Activated CD4-positive, alpha-beta memory T cell treated with anti-CD3 and anti-CD28 coated beads for 36 hours (primary cell): Measurements from ENCODE around the gene SEBOX. TPM values are rescaled to one million over a fixed set of nuclear protein-coding genes. Genes with fewer than 3 reads are reported as not detected.

Experiments
- CTCF ChIA-PET: fragments of 350-600 bp; sonication (Branson Sonifier 250); formaldehyde crosslinking; loops from one replicate; lab custom pipeline; 2021; ENCODE audit warnings: antibody characterized with exemption, inconsistent platforms; lab: Charles Lee
- POLR2A ChIA-PET: fragments of 350-600 bp; sonication (Branson Sonifier 250); formaldehyde crosslinking; loops from one replicate; lab custom pipeline; 2021; ENCODE audit warnings: antibody characterized with exemption; lab: Charles Lee
- DNase-seq: peaks from one replicate; pipeline ENCODE4 v3.0.0-alpha.2; 2020
- H3K27ac Mint-ChIP-seq: one replicate; pipeline ENCODE4 v1.8.0; 2021; ENCODE audit warnings: mixed read lengths
- H3K27me3 Mint-ChIP-seq: one replicate; pipeline ENCODE4 v1.8.0; 2021; ENCODE audit warnings: mixed read lengths
- H3K36me3 Mint-ChIP-seq: one replicate; pipeline ENCODE4 v1.8.0; 2021; ENCODE audit warnings: mixed read lengths
- H3K4me1 Mint-ChIP-seq: one replicate; pipeline ENCODE4 v1.8.0; 2021; ENCODE audit warnings: low read depth, mixed read lengths
- H3K4me3 Mint-ChIP-seq: one replicate; pipeline ENCODE4 v1.8.0; 2021; ENCODE audit warnings: mild to moderate bottlenecking, mixed read lengths
- H3K9me3 Mint-ChIP-seq: one replicate; pipeline ENCODE4 v1.8.0; 2021; ENCODE audit warnings: mixed read lengths
- intact Hi-C: fragments of 100-400 bp; cut with micrococcal nuclease; formaldehyde crosslinking; loops from one replicate; pipeline ENCODE4 v1.15.1; 2023
- total RNA-seq, 2 experiments: library from RNA; stranded (reverse); gene quantifications; one replicate each; pipeline ENCODE4 v1.2.3, GENCODE V29; 2021

SEBOX gene
- total RNA-seq, 2 experiments from 2014 or later, result not detected

DNA sequence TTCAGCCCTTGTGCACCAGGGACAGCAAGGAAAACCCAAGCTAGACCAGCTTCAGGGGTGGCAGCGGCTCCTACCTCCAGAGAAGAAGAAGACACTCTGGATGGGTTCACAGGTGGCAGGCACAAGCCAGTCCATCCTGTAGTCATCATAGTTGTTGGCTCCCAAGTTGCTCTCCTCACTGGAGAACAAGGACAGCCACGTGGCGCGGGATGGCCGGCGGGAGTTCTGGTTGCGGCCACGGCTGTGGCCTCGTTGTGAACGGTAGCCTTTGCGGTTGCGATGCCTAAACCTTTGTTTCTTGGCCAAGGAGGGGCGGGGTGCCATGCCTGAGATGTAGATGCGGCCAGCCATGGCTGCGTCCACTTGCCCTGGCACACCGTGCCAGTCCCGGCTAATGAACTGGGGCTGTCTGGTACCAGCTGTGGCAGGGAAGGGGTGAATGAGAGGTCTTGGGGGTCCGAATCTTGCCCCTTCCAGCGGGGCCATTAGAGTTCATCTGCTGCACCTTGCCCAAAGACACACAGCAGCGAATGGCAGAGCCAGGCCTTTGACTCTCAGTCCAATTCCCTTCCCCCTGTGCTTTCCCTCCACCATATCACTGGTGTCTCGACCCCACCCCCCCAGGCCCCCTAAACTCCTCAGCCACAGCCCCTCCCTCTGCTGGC lies 2.8 kb upstream of the SEBOX start:
- Mint-ChIP-seq H3K4me3 (no peak overlapping the region), H3K27ac (no peak overlapping the region), H3K27me3 (no peaks in the 10 kb centered on the region), H3K9me3 (no peaks in the 10 kb centered on the region), H3K4me1 (peaks cover 6% of the 10 kb centered on the region), H3K36me3 (no peaks in the 10 kb centered on the region)
- DNase-seq, result no peak
- CTCF ChIA-PET, result no interaction called here
- intact Hi-C loops, result no loop called here
- POLR2A ChIA-PET, result no interaction called here

DNA sequence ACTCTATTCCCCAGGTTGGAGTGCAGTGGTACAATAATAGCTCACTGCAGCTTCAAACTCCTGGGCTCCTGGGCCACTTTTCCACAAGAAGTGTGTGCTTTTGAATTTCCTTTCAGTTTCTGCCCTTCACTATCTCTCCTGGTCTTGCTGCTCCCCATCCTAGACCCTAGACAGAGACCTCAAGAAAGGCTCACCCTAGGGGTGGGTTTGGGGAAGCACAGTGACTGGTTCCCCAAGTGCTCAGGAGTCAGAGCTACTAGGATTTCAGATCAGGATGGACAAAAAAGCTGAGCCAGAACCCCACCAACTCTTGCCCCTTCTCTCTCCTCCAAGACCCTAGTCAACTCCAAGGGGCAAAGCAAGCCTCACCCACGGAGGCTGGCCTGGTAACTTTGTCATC lies 1.6 kb upstream of the SEBOX start:
- DNase-seq, result no peak
- intact Hi-C loops, result no loop called here
- Mint-ChIP-seq H3K4me3 (no peak overlapping the region), H3K36me3 (no peaks in the 10 kb centered on the region), H3K9me3 (no peaks in the 10 kb centered on the region), H3K27me3 (no peaks in the 10 kb centered on the region), H3K4me1 (peaks cover 4% of the 10 kb centered on the region), H3K27ac (no peak overlapping the region)
- ChIA-PET POLR2A (no interaction called here), CTCF (no interaction called here)

DNA sequence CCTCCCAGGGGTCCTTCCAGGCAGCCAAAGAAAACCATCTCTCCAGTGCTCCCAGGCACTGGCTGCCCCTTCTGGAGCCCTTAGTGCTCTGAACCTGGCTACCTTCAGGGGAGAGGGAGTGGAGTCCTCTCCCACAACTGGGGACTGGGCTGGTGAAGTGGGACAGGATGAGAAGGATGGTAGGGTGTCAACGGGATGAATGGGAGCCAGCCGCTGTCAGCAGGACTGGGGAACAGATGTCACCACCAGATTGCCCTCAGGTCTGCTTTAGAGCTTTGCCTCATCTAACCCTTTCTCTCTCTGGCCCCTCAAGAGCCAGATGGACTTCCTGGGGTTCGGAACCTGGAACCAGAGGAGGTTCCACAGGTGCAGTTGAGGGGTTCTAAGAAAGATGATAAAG lies 488 bp upstream of the SEBOX start:
- Mint-ChIP-seq H3K9me3 (no peaks in the 10 kb centered on the region), H3K4me3 (no peak overlapping the region), H3K27me3 (no peaks in the 10 kb centered on the region), H3K4me1 (no peaks in the 10 kb centered on the region), H3K36me3 (peaks cover 8% of the 10 kb centered on the region), H3K27ac (no peak overlapping the region)
- DNase-seq, result no peak
- CTCF ChIA-PET, result no interaction called here
- intact Hi-C loops, result no loop called here
- POLR2A ChIA-PET, result no interaction called here

DNA sequence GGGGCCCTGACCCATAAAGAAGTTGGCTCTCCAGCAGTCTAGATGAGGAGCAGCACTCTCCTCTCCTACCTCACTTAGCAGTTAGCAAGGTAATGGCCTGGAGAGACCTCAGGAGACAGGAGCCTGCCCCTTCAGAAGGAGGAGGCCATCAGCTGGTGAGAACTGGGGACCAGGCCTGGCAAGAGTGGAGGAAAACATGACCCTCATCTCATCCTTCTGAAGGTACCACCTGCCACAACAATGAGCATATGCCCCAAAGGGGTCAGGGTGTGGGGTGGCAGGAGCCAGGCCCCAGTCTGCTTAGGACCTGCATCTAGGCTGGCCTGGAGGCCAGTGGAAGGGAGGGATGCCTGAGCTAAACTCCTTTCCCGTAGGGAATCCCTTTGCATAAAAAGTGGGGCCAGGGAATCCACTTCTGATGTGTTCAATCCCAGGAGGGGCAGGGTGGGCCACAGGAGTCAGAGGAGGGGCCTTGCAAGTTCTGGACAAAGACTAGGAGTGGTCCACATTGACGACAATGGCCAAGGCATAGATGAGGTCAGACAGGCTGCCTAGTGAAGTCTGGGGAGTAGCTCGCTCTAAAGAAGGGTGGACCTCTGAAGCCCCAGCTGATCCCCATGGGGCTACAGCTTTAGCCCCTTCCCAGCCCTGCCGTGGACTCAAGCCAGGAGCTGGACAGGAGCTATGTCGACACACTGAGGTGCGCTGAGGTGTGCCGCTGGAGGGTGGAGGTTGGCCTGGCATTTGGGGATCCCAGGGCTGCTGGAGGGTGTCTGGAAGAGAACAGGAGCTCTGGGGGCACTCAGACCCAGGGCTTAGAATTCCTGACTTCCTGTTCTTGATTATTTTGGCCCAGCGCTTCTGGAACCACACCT lies 986 bp downstream of the SEBOX start:
- no peaks in the 10 kb centered on the region for H3K4me1 Mint-ChIP-seq
- ChIA-PET CTCF (no interaction called here), POLR2A (interaction anchor here (0.5 kb wide), 1 partner anchor 409 kb away, joined by 3 read pairs; no protein-coding TSS in a partner anchor)
- no peak for DNase-seq
- H3K27me3 Mint-ChIP-seq, result no peaks in the 10 kb centered on the region
- H3K4me3 Mint-ChIP-seq, result no peak overlapping the region
- H3K27ac Mint-ChIP-seq, result no peak overlapping the region
- intact Hi-C loops, result no loop called here
- no peaks in the 10 kb centered on the region for H3K9me3 Mint-ChIP-seq
- peaks cover 14% of the 10 kb centered on the region for H3K36me3 Mint-ChIP-seq

DNA sequence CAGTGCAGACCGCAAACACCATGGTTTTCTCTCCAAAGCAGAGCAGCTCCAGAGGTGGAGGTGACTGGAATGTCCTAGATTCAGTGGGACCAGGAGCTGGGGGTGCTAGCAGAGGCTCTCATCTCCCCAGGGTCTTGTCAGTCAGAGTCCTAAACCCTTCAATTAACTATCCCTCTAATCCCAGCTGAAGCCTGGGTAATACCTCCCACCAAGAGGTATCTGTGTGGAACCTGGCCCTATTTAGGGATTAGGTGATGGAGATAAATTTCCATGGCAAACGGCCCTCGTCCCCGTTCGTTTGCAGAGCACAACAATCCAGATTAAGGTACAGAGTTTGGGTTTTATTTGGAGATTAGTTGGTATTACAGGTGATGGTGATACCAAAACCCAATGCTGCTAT lies 1.8 kb downstream of the SEBOX start:
- ChIA-PET POLR2A (no interaction called here), CTCF (no interaction called here)
- H3K27me3 Mint-ChIP-seq, result no peaks in the 10 kb centered on the region
- intact Hi-C loops, result no loop called here
- no peak overlapping the region for H3K4me3 Mint-ChIP-seq
- no peaks in the 10 kb centered on the region for H3K9me3 Mint-ChIP-seq
- H3K27ac Mint-ChIP-seq, result no peak overlapping the region
- H3K4me1 Mint-ChIP-seq, result peaks cover 4% of the 10 kb centered on the region
- DNase-seq, result no peak
- H3K36me3 Mint-ChIP-seq, result peaks cover 14% of the 10 kb centered on the region

DNA sequence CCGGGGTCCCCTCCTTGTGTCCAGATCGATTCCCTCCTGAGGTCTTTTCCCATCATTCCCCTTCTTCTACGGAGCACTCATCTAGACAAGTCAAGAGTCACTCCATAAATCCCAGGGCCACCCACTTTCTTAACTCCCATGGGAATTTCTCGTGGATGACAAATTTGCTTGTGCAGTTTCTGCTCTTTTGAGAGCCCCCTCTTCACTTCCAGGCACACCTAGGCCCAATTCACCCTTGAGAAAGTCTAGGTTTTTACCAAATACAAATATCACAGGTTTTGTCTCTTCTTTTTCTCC lies 7.2 kb downstream of the SEBOX start:
- ChIA-PET CTCF (interaction anchor here (1.4 to 2.2 kb wide), 3 partner anchors 22 to 106 kb away, joined by 3 to 9 read pairs (median 5); partner anchors contain the start of genes IFT20 and TNFAIP1), POLR2A (interaction anchor here (0.6 to 3.9 kb wide), 7 partner anchors 10 to 286 kb away, joined by 3 to 40 read pairs (median 8); partner anchors contain the start of genes IFT20, SARM1, TMEM97 and TNFAIP1)
- intact Hi-C loops, result loop anchor here (1.0 to 10.0 kb wide), 3 partner anchors 13 to 187 kb away; partner anchors contain the start of genes IFT20, SARM1 and TNFAIP1
- no peaks in the 10 kb centered on the region for H3K9me3 Mint-ChIP-seq
- DNase-seq, result no peak
- peak overlapping the region; percentile 95 for H3K4me3 Mint-ChIP-seq
- H3K4me1 Mint-ChIP-seq, result peaks cover 28% of the 10 kb centered on the region
- H3K36me3 Mint-ChIP-seq, result peaks cover 28% of the 10 kb centered on the region
- H3K27me3 Mint-ChIP-seq, result no peaks in the 10 kb centered on the region
- H3K27ac Mint-ChIP-seq, result peak overlapping the region; percentile 79

DNA sequence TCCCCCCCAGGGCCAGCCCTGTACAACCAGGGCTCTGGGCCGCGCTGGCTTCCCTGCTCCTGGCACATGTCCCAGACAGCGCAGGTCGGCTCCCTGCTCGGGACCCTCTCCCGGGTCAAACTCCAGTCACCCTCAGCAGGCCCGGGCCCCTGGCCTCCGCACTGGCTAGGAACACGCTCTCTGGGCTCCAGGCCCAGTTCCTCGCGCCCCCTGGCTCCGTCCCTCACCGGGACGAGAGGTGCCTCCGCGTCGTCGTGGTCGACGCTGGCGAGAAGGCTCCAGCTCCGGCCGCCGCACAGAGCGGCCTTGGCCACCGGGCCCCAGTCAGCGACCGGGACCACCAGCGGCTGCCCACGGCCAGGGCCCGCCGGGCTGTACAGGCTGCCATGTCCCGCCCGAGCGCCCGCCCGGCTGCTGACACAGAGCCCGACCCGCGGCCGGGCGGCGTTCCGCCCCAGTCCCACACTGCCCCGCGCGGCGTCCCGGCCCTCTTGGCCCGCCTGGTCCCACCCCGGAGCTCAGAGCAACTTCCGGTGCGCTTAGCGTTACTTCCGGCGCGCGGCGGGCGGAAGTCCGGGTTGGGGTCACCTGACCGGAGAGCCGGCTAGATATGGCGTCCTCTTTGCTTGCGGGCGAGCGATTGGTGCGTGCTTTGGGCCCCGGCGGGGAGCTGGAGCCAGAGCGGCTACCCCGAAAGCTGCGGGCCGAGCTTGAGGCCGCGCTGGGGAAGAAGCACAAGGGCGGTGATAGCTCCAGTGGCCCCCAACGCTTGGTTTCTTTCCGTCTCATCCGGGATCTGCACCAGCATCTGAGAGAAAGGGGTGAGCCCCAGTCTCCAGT lies 7.7 kb downstream of the SEBOX start, which contains the start of gene POLDIP2:
Gene POLDIP2 (minus strand): TSS at position 467 of the 840 bp plus-strand sequence. CDS start 79 bp downstream, at position 388.
- peak; percentile 98 for DNase-seq
- CTCF ChIA-PET, result interaction anchor here (0.6 to 2.2 kb wide), 5 partner anchors 22 to 106 kb away, joined by 3 to 9 read pairs (median 5); partner anchors contain the start of genes IFT20 and TNFAIP1
- H3K9me3 Mint-ChIP-seq, result no peaks in the 10 kb centered on the region
- POLR2A ChIA-PET, result interaction anchor here (0.6 to 3.9 kb wide), 9 partner anchors 10 to 286 kb away, joined by 3 to 40 read pairs (median 4); partner anchors contain the start of genes IFT20, SARM1, TMEM97 and TNFAIP1
- H3K36me3 Mint-ChIP-seq, result peaks cover 28% of the 10 kb centered on the region
- peaks cover 28% of the 10 kb centered on the region for H3K4me1 Mint-ChIP-seq
- H3K27me3 Mint-ChIP-seq, result no peaks in the 10 kb centered on the region
- intact Hi-C loops, result loop anchor here (1.0 to 10.0 kb wide), 3 partner anchors 14 to 188 kb away; partner anchors contain the start of genes IFT20, SARM1 and TNFAIP1
- H3K4me3 Mint-ChIP-seq, result peak within 1 kb of the TSS; percentile 95
- peak within 1 kb of the TSS; percentile 79 for H3K27ac Mint-ChIP-seq

DNA sequence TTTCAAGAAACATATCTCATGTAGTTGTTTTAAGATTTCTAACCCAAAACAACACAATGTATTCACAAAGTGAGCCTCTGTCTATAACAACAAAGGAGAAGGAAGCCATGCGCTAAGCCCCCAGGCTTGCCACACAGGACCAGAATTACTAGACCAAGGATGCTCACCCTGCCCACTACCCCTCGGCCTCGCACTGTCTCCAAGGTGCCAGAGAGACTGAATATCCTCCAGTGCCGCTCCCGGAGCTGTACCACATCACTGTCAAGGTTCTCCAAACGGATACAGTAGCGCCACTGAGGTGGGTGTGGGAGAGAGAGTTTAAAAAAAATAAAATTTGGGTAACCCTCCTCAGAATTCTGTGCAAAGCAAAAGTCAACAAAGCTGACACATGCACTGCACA lies 14.7 kb downstream of the SEBOX start:
- no peaks in the 10 kb centered on the region for H3K9me3 Mint-ChIP-seq
- POLR2A ChIA-PET, result interaction anchor here (0.6 kb wide), 1 partner anchor 83 kb away, joined by 3 read pairs; no protein-coding TSS in a partner anchor
- no peak for DNase-seq
- intact Hi-C loops, result loop anchor here (10.0 kb wide), 1 partner anchor 195 kb away; no protein-coding TSS in a partner anchor
- H3K36me3 Mint-ChIP-seq, result peaks cover 47% of the 10 kb centered on the region
- no peaks in the 10 kb centered on the region for H3K27me3 Mint-ChIP-seq
- no peak overlapping the region for H3K27ac Mint-ChIP-seq
- H3K4me3 Mint-ChIP-seq, result no peak overlapping the region
- peaks cover 4% of the 10 kb centered on the region for H3K4me1 Mint-ChIP-seq
- CTCF ChIA-PET, result no interaction called here

DNA sequence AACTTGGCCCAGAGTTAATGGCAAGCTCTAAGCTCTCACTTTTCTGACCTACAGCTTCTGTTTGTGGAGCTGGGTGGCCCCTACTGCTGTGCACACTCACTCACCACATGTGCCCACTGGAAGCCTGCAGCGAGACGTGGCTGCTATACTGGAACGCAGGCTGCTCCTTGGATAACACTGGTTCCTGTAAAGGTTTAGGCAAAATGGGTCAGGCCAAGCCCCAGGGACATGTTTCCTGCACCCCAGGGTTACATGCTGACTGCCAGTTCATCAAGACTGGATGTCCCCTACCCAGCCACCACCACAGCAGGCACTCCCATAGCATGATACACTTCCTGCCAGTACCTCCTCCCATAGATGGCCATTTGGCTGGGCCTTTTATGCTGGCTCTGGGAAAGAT lies 16.0 kb downstream of the SEBOX start:
- no peak for DNase-seq
- POLR2A ChIA-PET, result interaction anchor here (1.8 kb wide), 1 partner anchor 14 kb away, joined by 9 read pairs; the partner anchor contains the start of genes IFT20 and TNFAIP1
- CTCF ChIA-PET, result no interaction called here
- Mint-ChIP-seq H3K4me1 (no peaks in the 10 kb centered on the region), H3K27me3 (no peaks in the 10 kb centered on the region), H3K9me3 (no peaks in the 10 kb centered on the region), H3K4me3 (no peak overlapping the region), H3K27ac (no peak overlapping the region), H3K36me3 (peaks cover 42% of the 10 kb centered on the region)
- intact Hi-C loops, result no loop called here

DNA sequence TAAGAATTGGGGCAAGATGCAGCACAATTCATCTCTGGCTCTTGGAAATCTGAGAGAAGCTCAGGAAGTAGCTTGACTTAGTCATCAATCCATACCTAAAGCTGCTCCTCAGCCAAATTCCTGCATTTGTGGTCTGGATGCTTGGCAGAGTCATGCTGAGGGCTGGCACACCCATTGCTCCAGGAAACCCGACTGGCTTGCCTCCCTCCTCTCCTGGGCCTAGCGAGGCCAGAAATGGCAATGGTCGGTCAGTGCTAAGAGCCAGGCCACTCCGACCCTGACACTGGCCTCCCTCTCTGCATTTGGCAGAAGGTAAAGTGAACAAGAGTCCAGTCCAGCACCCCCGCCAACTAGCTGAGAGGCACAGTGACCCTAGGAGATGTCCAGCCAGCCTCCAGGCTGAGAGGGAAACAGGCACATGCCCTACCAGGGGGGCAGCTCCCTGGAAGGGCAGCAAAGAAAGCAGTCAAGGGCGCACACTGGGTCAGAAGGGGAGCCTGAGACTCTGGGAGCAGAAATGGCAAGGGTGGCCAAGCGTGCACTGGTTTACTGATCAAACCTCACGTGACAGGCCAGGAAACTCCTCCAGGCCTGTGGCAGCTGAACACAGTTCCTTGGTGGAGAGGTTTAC lies 17.6 kb downstream of the SEBOX start:
- no peaks in the 10 kb centered on the region for H3K9me3 Mint-ChIP-seq
- no peaks in the 10 kb centered on the region for H3K4me1 Mint-ChIP-seq
- H3K27ac Mint-ChIP-seq, result no peak overlapping the region
- H3K27me3 Mint-ChIP-seq, result no peaks in the 10 kb centered on the region
- intact Hi-C loops, result no loop called here
- H3K36me3 Mint-ChIP-seq, result peaks cover 40% of the 10 kb centered on the region
- no peak for DNase-seq
- no peak overlapping the region for H3K4me3 Mint-ChIP-seq
- ChIA-PET POLR2A (interaction anchor here (1.8 to 2.3 kb wide), 2 partner anchors 10 to 12 kb away, joined by 9 to 14 read pairs; partner anchors contain the start of genes IFT20, POLDIP2 and TNFAIP1), CTCF (interaction anchor here (1.3 to 1.7 kb wide), 2 partner anchors 10 to 11 kb away, joined by 3 to 5 read pairs; partner anchors contain the start of gene TNFAIP1)
